Adrenal gland (tissue), 5 donors: ENCODE results near the gene TMEM179B.

ENCODE experiments used
- CTCF ChIP-seq, 6 experiments: fragments of 450-650 bp in 4 of 6; fragments of 200-600 bp in 2 of 6; sonication (generic) in 1 of 6; IDR thresholded peaks; 1 replicate in 5 of 6; 2 replicates in 1 of 6; pipeline versions ENCODE4 v1.5.1 to v1.8.0; 2016 to 2021; ENCODE audit warnings: antibody characterized with exemption in 6 of 6, mild to moderate bottlenecking in 2 of 6, moderate library complexity in 1 of 6
- POLR2A ChIP-seq, 2 donors: fragments of 450-650 bp; IDR thresholded peaks; one replicate each; pipeline ENCODE4 v1.6.1; 2017; ENCODE audit warnings: antibody characterized with exemption in 2 of 2, mild to moderate bottlenecking in 2 of 2, moderate library complexity in 1 of 2
- donor health status: DM: no; HTN: no; CAD: no.

- TF ChIP-seq CTCF (IDR thresholded peaks at IDR 0.05) = no peak
- no peak for TF ChIP-seq POLR2A (IDR thresholded peaks at IDR 0.05)
These were observed 24.5 kb downstream of the TMEM179B start for GRCh38 chr11:62811659-62812058.
